Loucy (cell line): Measurements from ENCODE around the gene RNASEL.

Experiments used
- H2AFZ ChIP-seq: fragments of 200-600 bp; sonication (generic); 2 replicates; pipeline ENCODE4 v1.6.0; 2016; ENCODE audit warnings: antibody characterized with exemption, mild to moderate bottlenecking, low read length, moderate library complexity
- H3F3A ChIP-seq: fragments of 200-600 bp; 2 replicates; pipeline ENCODE4 v1.6.0; 2016; ENCODE audit warnings: antibody characterized with exemption, low read depth, mild to moderate bottlenecking
- H3K27me3 ChIP-seq: fragments of 200-600 bp; sonication (generic); 2 replicates; pipeline ENCODE4 v1.6.1; 2014; ENCODE audit warnings: low read length, mild to moderate bottlenecking; ENCODE audit not compliant: insufficient read depth, poor library complexity, severe bottlenecking
- H3K36me3 ChIP-seq: fragments of 200-600 bp; sonication (generic); 2 replicates; pipeline ENCODE4 v1.6.1; 2016; ENCODE audit warnings: low read length; ENCODE audit not compliant: insufficient read depth
- H3K4me1 ChIP-seq: fragments of 200-600 bp; sonication (generic); 2 replicates; pipeline ENCODE4 v1.5.1; 2014; ENCODE audit warnings: low read length, mild to moderate bottlenecking; ENCODE audit not compliant: insufficient read depth, poor library complexity, severe bottlenecking
- H3K4me2 ChIP-seq: fragments of 200-600 bp; sonication (generic); 2 replicates; pipeline ENCODE4 v1.6.0; 2014; ENCODE audit warnings: antibody characterized with exemption, low read length, low read depth, mild to moderate bottlenecking; ENCODE audit not compliant: poor library complexity, severe bottlenecking
- H3K4me3 ChIP-seq: fragments of 200-600 bp; sonication (generic); 2 replicates; pipeline ENCODE4 v1.5.1; 2014; ENCODE audit warnings: low read length, mild to moderate bottlenecking, mixed read lengths; ENCODE audit not compliant: poor library complexity, severe bottlenecking
- H3K79me2 ChIP-seq: fragments of 200-600 bp; sonication (generic); 2 replicates; pipeline ENCODE4 v1.6.1; 2014; ENCODE audit warnings: low read length; ENCODE audit not compliant: insufficient read depth
- H3K9ac ChIP-seq: fragments of 200-600 bp; sonication (generic); 2 replicates; pipeline ENCODE4 v1.6.0; 2014; ENCODE audit warnings: mild to moderate bottlenecking, low read depth, low read length, moderate library complexity; ENCODE audit not compliant: poor library complexity, severe bottlenecking
- H3K9me2 ChIP-seq: fragments of 200-600 bp; sonication (generic); replicated peaks from 2 replicates; pipeline ENCODE4 v1.6.1; 2016; ENCODE audit warnings: low read depth, low read length, mixed read lengths
- H3K9me3 ChIP-seq: fragments of 200-600 bp; sonication (generic); 2 replicates; pipeline ENCODE4 v1.6.1; 2014; ENCODE audit warnings: mild to moderate bottlenecking, antibody characterized with exemption, low read length, low read depth; ENCODE audit not compliant: insufficient read depth
- H4K20me1 ChIP-seq: fragments of 200-600 bp; sonication (generic); 2 replicates; pipeline ENCODE4 v1.6.0; 2014; ENCODE audit warnings: antibody characterized with exemption, low read length, mild to moderate bottlenecking; ENCODE audit not compliant: insufficient read depth, poor library complexity, severe bottlenecking
- EZH2phosphoT487 ChIP-seq: fragments of 200-600 bp; IDR thresholded peaks from 2 replicates; pipeline ENCODE4 v1.6.1; 2018; ENCODE audit warnings: antibody characterized with exemption, mild to moderate bottlenecking, moderate library complexity, borderline replicate concordance
- TF ChIP-seq, protein P1 (sequence below): fragments of 200-600 bp; sonication (generic); conservative IDR thresholded peaks from 2 replicates; pipeline ENCODE4 v1.5.1; 2014; ENCODE audit warnings: mild to moderate bottlenecking, antibody characterized with exemption, low read length

RNASEL gene

GRCh38 chr1:182600745-182601415 lies 11.8 kb upstream of the RNASEL start:
- no peak overlapping the region for H2AFZ ChIP-seq
- H3K9me3 ChIP-seq, result no peaks in the 10 kb centered on the region
- no peak overlapping the region for H3K9ac ChIP-seq
- no peaks in the 10 kb centered on the region; the same call in 1 of the 2 replicates for H3F3A ChIP-seq
- no peaks in the 10 kb centered on the region for H3K36me3 ChIP-seq
- no peak overlapping the region for H3K4me2 ChIP-seq
- no peaks in the 10 kb centered on the region for H3K27me3 ChIP-seq
- H3K9me2 ChIP-seq, result no peaks in the 10 kb centered on the region
- H3K79me2 ChIP-seq, result 0 out of 2 replicates have a peak, but pooled peaks cover 2% of the 10 kb centered on the region
- TF ChIP-seq, protein P1, sequence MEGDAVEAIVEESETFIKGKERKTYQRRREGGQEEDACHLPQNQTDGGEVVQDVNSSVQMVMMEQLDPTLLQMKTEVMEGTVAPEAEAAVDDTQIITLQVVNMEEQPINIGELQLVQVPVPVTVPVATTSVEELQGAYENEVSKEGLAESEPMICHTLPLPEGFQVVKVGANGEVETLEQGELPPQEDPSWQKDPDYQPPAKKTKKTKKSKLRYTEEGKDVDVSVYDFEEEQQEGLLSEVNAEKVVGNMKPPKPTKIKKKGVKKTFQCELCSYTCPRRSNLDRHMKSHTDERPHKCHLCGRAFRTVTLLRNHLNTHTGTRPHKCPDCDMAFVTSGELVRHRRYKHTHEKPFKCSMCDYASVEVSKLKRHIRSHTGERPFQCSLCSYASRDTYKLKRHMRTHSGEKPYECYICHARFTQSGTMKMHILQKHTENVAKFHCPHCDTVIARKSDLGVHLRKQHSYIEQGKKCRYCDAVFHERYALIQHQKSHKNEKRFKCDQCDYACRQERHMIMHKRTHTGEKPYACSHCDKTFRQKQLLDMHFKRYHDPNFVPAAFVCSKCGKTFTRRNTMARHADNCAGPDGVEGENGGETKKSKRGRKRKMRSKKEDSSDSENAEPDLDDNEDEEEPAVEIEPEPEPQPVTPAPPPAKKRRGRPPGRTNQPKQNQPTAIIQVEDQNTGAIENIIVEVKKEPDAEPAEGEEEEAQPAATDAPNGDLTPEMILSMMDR, result no peak
- no peak for TF ChIP-seq EZH2phosphoT487
- no peaks in the 10 kb centered on the region for H4K20me1 ChIP-seq
- H3K4me3 ChIP-seq, result no peak overlapping the region
- H3K4me1 ChIP-seq, result peaks cover 23% of the 10 kb centered on the region

DNA sequence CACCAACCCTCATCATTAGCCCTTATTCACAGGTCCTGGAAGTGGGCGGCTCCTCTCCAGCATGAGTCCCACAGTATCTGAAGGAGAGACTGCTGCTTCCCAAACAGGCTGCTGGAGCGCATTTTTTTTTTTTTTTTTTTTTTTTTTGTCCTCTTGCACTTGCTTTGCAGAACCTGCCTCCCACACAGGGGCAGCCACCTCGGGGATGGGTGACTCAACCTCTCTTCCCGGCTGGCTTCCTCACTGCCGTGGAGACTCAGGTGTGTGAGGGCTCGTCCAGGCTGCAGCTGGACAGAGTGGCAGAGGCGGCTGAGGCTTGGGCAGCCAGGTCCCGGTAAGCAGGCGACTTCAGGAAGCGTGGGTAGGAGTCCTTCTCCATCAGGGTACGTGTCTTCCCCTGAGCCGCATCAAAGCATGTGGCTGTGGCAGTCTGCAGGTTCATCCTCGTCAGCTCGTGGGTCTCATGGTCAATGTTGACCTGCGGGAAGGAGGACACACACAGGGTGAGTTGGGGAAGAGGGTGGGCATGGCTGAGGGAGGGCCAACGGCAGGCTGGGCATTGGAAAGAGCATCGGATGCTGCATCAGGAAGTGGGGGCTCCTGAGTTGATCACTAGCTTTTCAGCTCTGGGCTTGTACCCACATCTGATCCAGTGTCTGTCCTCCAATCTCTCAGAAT lies 11.1 kb upstream of the RNASEL start:
- Histone ChIP-seq H3K9me2 (no peaks in the 10 kb centered on the region), H3K27me3 (no peaks in the 10 kb centered on the region), H3K4me1 (peaks cover 23% of the 10 kb centered on the region), H3K4me3 (no peak overlapping the region), H2AFZ (no peak overlapping the region), H3K79me2 (0 out of 2 replicates have a peak, but pooled peaks cover 2% of the 10 kb centered on the region), H3K9ac (no peak overlapping the region), H3F3A (no peaks in the 10 kb centered on the region; the same call in 1 of the 2 replicates), H3K36me3 (no peaks in the 10 kb centered on the region), H4K20me1 (no peaks in the 10 kb centered on the region), H3K9me3 (no peaks in the 10 kb centered on the region), H3K4me2 (no peak overlapping the region)
- TF ChIP-seq EZH2phosphoT487, result no peak
- TF ChIP-seq, protein P1, result no peak

- no peaks in the 10 kb centered on the region for H3K36me3 ChIP-seq
- no peak for TF ChIP-seq EZH2phosphoT487
- TF ChIP-seq, protein P1, result peak; percentile 86
- 0 out of 2 replicates have a peak, but pooled peaks cover 2% of the 10 kb centered on the region for H3K79me2 ChIP-seq
- H3K4me1 ChIP-seq, result peaks cover 16% of the 10 kb centered on the region
- H3K9me2 ChIP-seq, result no peaks in the 10 kb centered on the region
- no peak overlapping the region for H3K4me3 ChIP-seq
- no peak overlapping the region for H3K9ac ChIP-seq
- no peaks in the 10 kb centered on the region for H3K9me3 ChIP-seq
- no peaks in the 10 kb centered on the region for H3K27me3 ChIP-seq
- no peak overlapping the region; the same call in 1 of the 2 replicates for H2AFZ ChIP-seq
- H4K20me1 ChIP-seq, result no peaks in the 10 kb centered on the region
- no peak overlapping the region for H3K4me2 ChIP-seq
- H3F3A ChIP-seq, result no peaks in the 10 kb centered on the region; the same call in 1 of the 2 replicates
Measured at GRCh38 chr1:182599339-182599738, 10.3 kb upstream of the RNASEL start.
